Activated CD8-positive, alpha-beta memory T cell treated with anti-CD3 and anti-CD28 coated beads, Interleukin-2, amount 50 U/mL, for 48 hours (primary cell): ENCODE data around the gene LAMTOR2.

Experiments
- DNase-seq: peaks from one replicate; pipeline ENCODE4 v3.0.0-alpha.2; 2020

Gene LAMTOR2

GRCh38 chr1:156100205-156100995, 45.8 kb downstream of the LAMTOR2 start:
- DNase-seq = no peak

- no peak for DNase-seq
Observed at GRCh38 chr1:156101880-156102279, 47.3 kb downstream of the LAMTOR2 start.

GRCh38 chr1:156102633-156103511, 48.3 kb downstream of the LAMTOR2 start:
- DNase-seq = peak; percentile 60

- peak; percentile 68 for DNase-seq
Observed at GRCh38 chr1:156103521-156103947, 49.0 kb downstream of the LAMTOR2 start.

GRCh38 chr1:156104065-156104810, 49.7 kb downstream of the LAMTOR2 start:
- DNase-seq = peak; percentile 75

- peak; percentile 61 for DNase-seq
Observed at GRCh38 chr1:156104861-156105832, 50.6 kb downstream of the LAMTOR2 start.

GRCh38 chr1:156106624-156107488, 52.3 kb downstream of the LAMTOR2 start:
- peak; percentile 59 for DNase-seq

GRCh38 chr1:156108057-156108456, 53.5 kb downstream of the LAMTOR2 start:
- no peak for DNase-seq
